ENCODE results near the gene NEMP1. TPM values are rescaled to one million over a fixed set of nuclear protein-coding genes. Genes with fewer than 3 reads are reported as not detected.

Gene NEMP1
- total and polyA plus RNA-seq, 2 of the 13 experiments (the other 11 are each of a cell fraction or from before 2014, with no cell fraction given): 11.4 to 12.9 TPM

GRCh38 chr12:57099047-57099714 lies 20.6 kb upstream of the NEMP1 start:
- POLR2A ChIA-PET: interaction anchor here (1.6 to 13.5 kb wide), 3 partner anchors 10 to 20 kb away, joined by 6 to 309 read pairs (median 109); partner anchors contain the start of genes NAB2, NEMP1 and STAT6
- Histone ChIP-seq H2AFZ (ENCODE audit: low read length) (no peak overlapping the region), H3K4me3 (replicated peaks in 1 of 3; ENCODE audit: insufficient read depth in 1 of 3, low read depth in 2 of 3, low read length in 3 of 3) (no peak overlapping the region), H3K36me3 (replicated peaks in 1 of 2; ENCODE audit: control insufficient read depth in 1 of 2, insufficient read depth in 2 of 2, low read length in 2 of 2) (peaks cover 8 to 9% of the 10 kb centered on the region in 2 experiments; a peak in 4 of 5 replicates), H4K20me1 (ENCODE audit: insufficient read depth, low read length) (no peaks in the 10 kb centered on the region), H3K9ac (ENCODE audit: insufficient read depth, low read depth, low read length) (no peak overlapping the region), H3K27ac (ENCODE audit: extremely low read length, insufficient read depth, low read length) (no peak overlapping the region), H3K4me2 (ENCODE audit: low read depth, low read length) (no peak overlapping the region), H3K4me1 (ENCODE audit: insufficient read depth, low read length) (peaks cover 51% of the 10 kb centered on the region), H3K9me3 (ENCODE audit: low read length) (no peaks in the 10 kb centered on the region), H3K79me2 (ENCODE audit: insufficient read depth, low read length) (no peaks in the 10 kb centered on the region), H3K27me3 (ENCODE audit: control insufficient read depth in 1 of 2, insufficient read depth in 2 of 2, low read length in 2 of 2) (no peaks in the 10 kb centered on the region)
- CTCF ChIA-PET (ENCODE audit: low intra/inter-chr PET ratio, low total read pairs): no interaction called here
- intact Hi-C loops (cut with micrococcal nuclease; ENCODE audit: unreplicated experiment): no loop called here
- FAIRE-seq (no peak), DNase-seq (ENCODE audit: low spot score) (no peak), ATAC-seq (no peak)
- in situ Hi-C loops (cut with HindIII; ENCODE audit: extremely low pct_ligation_motif_present, low pct_unique_long_range_greater_than_20kb): no loop called here
- BruUV-seq (replicated peaks): no TSS peak
- 85% methylated on average over 10 of the region's 11 CpGs for WGBS (ENCODE audit: low lambda C conversion rate)
- no peak for TF ChIP-seq U2AF2 (IDR thresholded peaks at IDR 0.05; ENCODE audit: low read depth, low read length)
- TF ChIP-seq TEF (CRISPR knock-in tag; IDR thresholded peaks at IDR 0.05): no peak
- TF ChIP-seq ZBTB21 (CRISPR knock-in tag; IDR thresholded peaks at IDR 0.05): no peak
- no peak for TF ChIP-seq RORA (CRISPR knock-in tag; IDR thresholded peaks at IDR 0.05)
- TF ChIP-seq LBX2 (CRISPR knock-in tag; IDR thresholded peaks at IDR 0.05; ENCODE audit: borderline replicate concordance): no peak
- TF ChIP-seq MAFK (conservative IDR thresholded peaks at IDR 0.05 in 1 of 2, IDR thresholded peaks at IDR 0.05 in 1 of 2; ENCODE audit: low read length in 2 of 2): no peak
- no peak for TF ChIP-seq STAG1 (CRISPR knock-in tag; IDR thresholded peaks at IDR 0.05)
- TF ChIP-seq SMAD3 (CRISPR knock-in tag; IDR thresholded peaks at IDR 0.05): no peak
- no peak for TF ChIP-seq ZSCAN29 (CRISPR knock-in tag; conservative IDR thresholded peaks at IDR 0.05)
- no peak for TF ChIP-seq IKZF1 (IDR thresholded peaks at IDR 0.05)
- no peak for TF ChIP-seq ZNF513 (CRISPR knock-in tag; conservative IDR thresholded peaks at IDR 0.05)
- TF ChIP-seq ZKSCAN5 (CRISPR knock-in tag; IDR thresholded peaks at IDR 0.05): no peak
- no peak for TF ChIP-seq NFAT5 (CRISPR knock-in tag; IDR thresholded peaks at IDR 0.05)
- TF ChIP-seq ZNF713 (CRISPR knock-in tag; IDR thresholded peaks at IDR 0.05): no peak
- TF ChIP-seq ZNF7 (CRISPR knock-in tag; IDR thresholded peaks at IDR 0.05): no peak
- no peak for TF ChIP-seq KDM3A (CRISPR knock-in tag; IDR thresholded peaks at IDR 0.05; ENCODE audit: low read depth)
- TF ChIP-seq ZNF678 (CRISPR knock-in tag; IDR thresholded peaks at IDR 0.05): no peak

Measured in HepG2 (cell line).